ENCODE measurements around the gene SLC6A6.
A peak's percentile ranks its signal among the peaks of the same experiment; 100 is the strongest.

Gene SLC6A6

DNA sequence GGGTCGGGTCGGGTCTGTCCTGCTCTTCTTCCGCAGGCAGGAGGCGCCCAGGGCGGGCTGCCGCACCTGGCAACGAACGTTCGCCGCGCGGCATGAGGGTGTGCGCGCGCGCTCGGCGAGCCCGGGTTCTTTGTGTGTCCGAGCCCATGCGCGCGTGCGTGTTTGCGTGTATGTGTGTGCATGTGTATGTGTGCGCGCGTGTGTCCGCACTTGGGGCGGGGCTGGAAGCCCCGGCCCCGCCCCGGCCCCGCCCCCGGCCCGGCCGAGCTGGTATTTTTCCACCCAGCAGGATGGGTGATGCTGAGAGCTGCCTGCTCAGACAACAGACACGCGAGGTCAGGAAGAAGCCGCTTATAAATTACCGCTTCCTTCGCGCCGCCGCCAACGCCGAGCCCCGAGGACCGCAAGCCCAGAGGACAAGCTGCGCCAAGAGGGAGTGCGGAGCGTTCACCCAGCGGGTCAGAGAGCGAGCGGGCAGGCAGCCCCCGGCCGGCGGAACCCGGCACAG, at the start of gene SLC6A6:
SLC6A6 (plus strand) TSS at position 303 of the 508 bp plus-strand sequence. CDS start 41,029 bp downstream, outside the sequence.
- H3K9me3 ChIP-seq (ENCODE audit: low read length) = no peaks in the 10 kb centered on the region
- no peaks in the 10 kb centered on the region for H3K27me3 ChIP-seq (ENCODE audit: control insufficient read depth in 1 of 2, insufficient read depth in 2 of 2, low read length in 2 of 2)
- peaks cover 39% of the 10 kb centered on the region for H3K4me1 ChIP-seq (ENCODE audit: insufficient read depth, low read length)
- peak within 1 kb of the TSS; percentile 79 for H3K27ac ChIP-seq (ENCODE audit: low read depth, low read length)
- peak within 1 kb of the TSS; percentile 54 to 66 for H3K4me3 ChIP-seq (ENCODE audit: low read depth in 1 of 2, low read length in 2 of 2)
- H3K36me3 ChIP-seq (ENCODE audit: insufficient read depth, low read length) = no peaks in the 10 kb centered on the region
- no peak within 1 kb of the TSS for H3K9ac ChIP-seq (ENCODE audit: low read length)

DNA sequence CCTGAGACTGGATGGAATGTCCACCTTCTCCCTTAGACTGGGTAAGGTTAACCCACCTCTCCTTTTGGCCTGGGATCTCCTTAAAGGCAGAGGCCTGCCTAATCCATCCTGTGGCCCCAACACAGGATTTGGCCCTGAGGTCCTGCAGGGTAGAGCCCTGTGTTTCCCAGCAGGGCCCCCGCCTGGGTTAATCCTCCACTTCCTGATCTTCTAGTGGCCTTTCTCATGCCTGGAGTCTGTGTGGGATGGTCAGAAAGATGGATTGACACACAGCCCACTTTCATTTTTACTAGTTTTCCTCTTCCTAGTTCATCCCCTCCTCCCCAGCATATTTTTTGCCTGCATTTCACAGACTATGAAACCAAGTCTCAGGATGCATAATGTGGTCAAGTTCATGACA, 48.9 kb upstream of the SLC6A6 start:
- Histone ChIP-seq H3K4me1 (ENCODE audit: insufficient read depth, low read length) (peaks cover 7% of the 10 kb centered on the region), H3K27me3 (ENCODE audit: control insufficient read depth in 1 of 2, insufficient read depth in 2 of 2, low read length in 2 of 2) (no peaks in the 10 kb centered on the region), H3K9me3 (ENCODE audit: low read length) (no peaks in the 10 kb centered on the region), H3K36me3 (ENCODE audit: insufficient read depth, low read length) (no peaks in the 10 kb centered on the region), H3K27ac (ENCODE audit: low read depth, low read length) (no peak overlapping the region), H3K9ac (ENCODE audit: low read length) (no peak overlapping the region), H3K4me3 (ENCODE audit: low read depth in 1 of 2, low read length in 2 of 2) (no peak overlapping the region)

DNA sequence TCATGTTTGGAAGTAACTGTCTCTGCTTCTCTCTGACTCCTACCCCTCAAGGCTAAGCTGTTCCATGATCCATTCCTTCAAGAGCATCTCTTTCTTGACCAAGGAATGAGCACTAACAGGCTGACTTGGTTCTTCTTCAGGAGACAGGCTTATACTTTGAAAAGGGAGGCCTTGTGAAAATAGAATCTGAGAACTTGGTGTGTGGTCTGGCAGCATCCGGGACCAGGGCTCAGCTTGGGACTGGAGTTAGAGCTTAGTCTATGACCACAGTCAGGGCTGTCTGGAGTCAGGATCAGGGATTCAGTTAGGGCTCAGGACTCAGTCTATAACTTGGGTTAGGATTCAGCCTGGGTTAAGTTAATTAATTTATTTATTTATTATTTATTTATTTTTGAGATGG, 44.9 kb upstream of the SLC6A6 start:
- no peak overlapping the region for H3K27ac ChIP-seq (ENCODE audit: low read depth, low read length)
- H3K9ac ChIP-seq (ENCODE audit: low read length) = no peak overlapping the region
- H3K27me3 ChIP-seq (ENCODE audit: control insufficient read depth in 1 of 2, insufficient read depth in 2 of 2, low read length in 2 of 2) = no peaks in the 10 kb centered on the region
- H3K9me3 ChIP-seq (ENCODE audit: low read length) = no peaks in the 10 kb centered on the region
- no peaks in the 10 kb centered on the region for H3K36me3 ChIP-seq (ENCODE audit: insufficient read depth, low read length)
- peaks cover 14% of the 10 kb centered on the region for H3K4me1 ChIP-seq (ENCODE audit: insufficient read depth, low read length)
- no peak overlapping the region for H3K4me3 ChIP-seq (ENCODE audit: low read depth in 1 of 2, low read length in 2 of 2)

DNA sequence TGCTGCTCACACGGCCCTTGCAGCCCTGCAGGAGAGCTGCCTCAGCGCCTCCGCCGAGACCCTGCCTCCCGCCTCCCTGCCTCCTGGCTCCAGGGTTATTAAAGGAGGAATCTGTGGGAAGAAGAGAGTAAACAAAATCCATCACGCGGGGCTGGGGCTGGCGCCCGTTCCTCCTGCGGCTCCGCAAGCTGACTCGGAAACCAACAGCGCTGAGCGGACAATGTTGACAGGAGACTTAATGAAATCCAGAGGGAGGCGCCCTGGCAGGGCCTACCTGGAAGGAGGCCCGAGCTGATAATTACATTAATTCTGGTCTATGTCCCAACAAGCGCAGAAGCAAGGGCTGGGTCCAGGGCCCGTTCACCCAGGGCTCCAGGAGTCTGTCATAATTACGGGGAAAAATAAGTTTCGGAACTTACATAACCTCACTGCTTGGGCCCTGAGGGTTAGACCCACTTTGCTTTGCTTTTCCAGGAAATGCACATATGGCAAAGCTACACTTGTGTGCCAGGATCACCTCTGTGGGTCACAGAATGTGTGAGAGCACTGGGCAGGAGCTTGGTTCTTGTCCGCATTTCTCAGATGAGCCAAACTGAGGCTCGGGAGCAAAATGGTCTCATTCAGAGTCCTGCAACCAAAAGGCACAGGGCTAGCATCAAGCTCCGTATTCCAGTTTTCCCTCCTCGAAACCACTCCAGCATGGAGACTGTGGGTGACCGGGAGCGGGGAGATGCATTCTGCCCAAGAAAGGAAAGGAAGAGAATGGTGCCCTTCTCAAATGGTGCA, 43.8 kb upstream of the SLC6A6 start:
- peak overlapping the region in 1 of 2 donors; percentile 25 for H3K4me3 ChIP-seq (ENCODE audit: low read depth in 1 of 2, low read length in 2 of 2)
- H3K36me3 ChIP-seq (ENCODE audit: insufficient read depth, low read length) = no peaks in the 10 kb centered on the region
- peak overlapping the region; percentile 49 for H3K27ac ChIP-seq (ENCODE audit: low read depth, low read length)
- H3K9ac ChIP-seq (ENCODE audit: low read length) = no peak overlapping the region
- H3K4me1 ChIP-seq (ENCODE audit: insufficient read depth, low read length) = peaks cover 14% of the 10 kb centered on the region
- no peaks in the 10 kb centered on the region for H3K27me3 ChIP-seq (ENCODE audit: control insufficient read depth in 1 of 2, insufficient read depth in 2 of 2, low read length in 2 of 2)
- no peaks in the 10 kb centered on the region for H3K9me3 ChIP-seq (ENCODE audit: low read length)

DNA sequence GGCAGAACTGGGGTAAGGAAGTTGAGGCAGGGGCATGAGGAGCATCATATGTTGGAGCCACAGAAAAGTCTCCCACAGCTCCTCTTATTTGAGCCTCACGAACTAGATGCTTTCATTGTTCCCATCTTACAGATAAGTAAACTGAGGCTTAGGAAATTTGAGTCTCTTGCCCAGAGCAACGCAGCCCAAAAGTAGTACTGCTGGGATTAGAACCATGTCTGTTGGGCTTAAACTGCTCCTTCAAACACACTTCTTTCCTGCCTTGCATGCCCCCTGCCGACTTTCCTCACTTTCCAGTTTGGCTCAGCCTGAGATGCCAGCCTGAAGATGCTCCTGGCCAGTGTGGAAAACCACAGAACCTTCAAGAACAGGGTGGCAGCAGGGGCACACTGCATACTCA, 43.1 kb upstream of the SLC6A6 start:
- H3K9me3 ChIP-seq (ENCODE audit: low read length) = no peaks in the 10 kb centered on the region
- H3K27me3 ChIP-seq (ENCODE audit: control insufficient read depth in 1 of 2, insufficient read depth in 2 of 2, low read length in 2 of 2) = no peaks in the 10 kb centered on the region
- H3K9ac ChIP-seq (ENCODE audit: low read length) = no peak overlapping the region
- H3K36me3 ChIP-seq (ENCODE audit: insufficient read depth, low read length) = no peaks in the 10 kb centered on the region
- peaks cover 14% of the 10 kb centered on the region for H3K4me1 ChIP-seq (ENCODE audit: insufficient read depth, low read length)
- no peak overlapping the region for H3K4me3 ChIP-seq (ENCODE audit: low read depth in 1 of 2, low read length in 2 of 2)
- H3K27ac ChIP-seq (ENCODE audit: low read depth, low read length) = no peak overlapping the region

DNA sequence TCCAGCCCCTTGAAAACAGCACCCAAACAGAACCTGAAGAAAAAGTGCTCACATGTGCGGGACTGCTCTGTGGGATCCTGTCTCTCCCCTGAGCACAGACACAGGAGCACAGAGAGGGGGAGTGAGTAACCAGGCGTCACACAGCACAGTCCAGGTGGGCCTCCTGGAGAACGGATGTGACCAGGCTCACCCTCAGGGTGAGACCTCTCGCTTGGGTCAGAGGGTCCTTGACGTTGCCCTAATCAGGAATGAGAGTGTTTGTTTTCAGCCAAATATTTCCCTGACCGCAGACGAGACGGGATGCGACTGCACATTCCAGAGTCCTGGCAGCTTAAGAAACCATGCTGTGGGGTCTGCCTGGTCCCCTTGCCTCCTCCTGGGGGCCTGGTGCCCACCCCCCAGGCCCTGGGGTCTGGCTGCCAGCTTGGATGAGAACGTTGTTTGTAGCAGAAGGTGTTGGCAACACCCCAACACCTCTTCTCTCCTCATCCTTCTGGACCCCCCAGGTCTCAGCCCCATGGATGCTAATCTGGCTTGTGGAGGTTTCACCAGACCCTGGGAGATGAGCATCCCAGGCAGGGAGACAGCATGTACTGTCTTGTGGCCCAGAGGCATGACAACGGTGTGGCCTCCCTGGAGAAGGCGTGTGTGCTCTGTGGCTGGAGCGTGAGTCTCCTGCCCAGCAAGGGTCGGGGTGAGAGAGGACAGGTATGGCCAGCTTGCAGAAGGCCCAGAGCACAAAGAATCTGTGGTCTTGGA, 42.1 kb upstream of the SLC6A6 start:
- Histone ChIP-seq H3K9ac (ENCODE audit: low read length) (no peak overlapping the region), H3K4me3 (ENCODE audit: low read depth in 1 of 2, low read length in 2 of 2) (no peak overlapping the region), H3K9me3 (ENCODE audit: low read length) (no peaks in the 10 kb centered on the region), H3K27ac (ENCODE audit: low read depth, low read length) (no peak overlapping the region), H3K27me3 (ENCODE audit: control insufficient read depth in 1 of 2, insufficient read depth in 2 of 2, low read length in 2 of 2) (no peaks in the 10 kb centered on the region), H3K36me3 (ENCODE audit: insufficient read depth, low read length) (no peaks in the 10 kb centered on the region), H3K4me1 (ENCODE audit: insufficient read depth, low read length) (peaks cover 14% of the 10 kb centered on the region)

DNA sequence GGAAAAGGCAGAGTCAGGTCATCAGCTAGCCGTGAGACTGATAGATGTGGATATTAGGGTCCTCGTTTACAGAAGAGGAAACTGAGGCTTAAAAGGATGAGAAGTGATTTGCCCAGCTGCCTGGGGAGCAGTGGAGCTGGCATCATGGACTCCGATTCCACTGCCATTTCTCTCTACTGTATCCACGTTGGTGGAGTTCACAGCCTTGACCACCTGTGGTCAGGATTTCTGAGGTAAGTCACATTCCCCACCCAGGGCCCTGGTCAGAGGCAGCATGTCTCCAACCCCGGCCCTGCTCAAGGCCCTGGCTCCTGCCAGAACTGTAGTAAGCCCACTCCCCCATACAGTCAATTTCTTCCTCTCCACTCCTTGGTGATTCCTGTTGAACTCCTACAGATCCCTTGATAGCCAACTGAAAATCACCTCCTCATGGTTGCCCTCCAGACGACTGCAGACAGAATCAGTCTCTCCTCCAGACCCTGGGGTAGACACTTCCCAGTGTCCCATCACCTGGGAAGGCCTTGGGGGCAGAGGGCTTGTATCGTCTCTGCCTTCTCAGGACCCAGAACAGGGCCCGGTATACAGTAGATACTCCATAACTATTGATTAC, 41.2 kb upstream of the SLC6A6 start:
- Histone ChIP-seq H3K9me3 (ENCODE audit: low read length) (no peaks in the 10 kb centered on the region), H3K36me3 (ENCODE audit: insufficient read depth, low read length) (no peaks in the 10 kb centered on the region)

DNA sequence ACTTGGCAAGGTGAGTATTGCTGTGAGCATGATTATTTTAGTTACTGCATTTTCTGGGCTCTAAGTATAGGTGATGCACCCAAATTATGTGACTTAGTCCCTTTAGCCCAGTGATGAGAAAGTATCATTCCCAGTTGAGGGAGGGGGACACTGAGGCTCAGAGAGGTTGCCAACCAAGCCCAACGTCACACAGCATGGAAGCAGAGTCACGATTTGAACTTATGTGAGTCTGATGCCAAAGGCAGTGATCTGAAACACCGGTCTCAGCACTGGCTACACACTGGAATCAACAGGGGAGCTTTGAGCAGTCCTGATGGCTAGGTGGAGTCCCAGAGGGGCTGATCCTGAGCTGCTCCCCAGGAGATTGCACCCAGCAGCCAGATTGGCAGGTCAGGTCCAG, 39.5 kb upstream of the SLC6A6 start:
- Histone ChIP-seq H3K27ac (ENCODE audit: low read depth, low read length) (no peak overlapping the region), H3K9ac (ENCODE audit: low read length) (no peak overlapping the region), H3K36me3 (ENCODE audit: insufficient read depth, low read length) (no peaks in the 10 kb centered on the region), H3K4me1 (ENCODE audit: insufficient read depth, low read length) (peaks cover 13% of the 10 kb centered on the region), H3K9me3 (ENCODE audit: low read length) (no peaks in the 10 kb centered on the region), H3K4me3 (ENCODE audit: low read depth in 1 of 2, low read length in 2 of 2) (no peak overlapping the region), H3K27me3 (ENCODE audit: control insufficient read depth in 1 of 2, insufficient read depth in 2 of 2, low read length in 2 of 2) (no peaks in the 10 kb centered on the region)

More for the DNA sequence above, 41.2 kb upstream of the SLC6A6 start:
- Histone ChIP-seq H3K4me1 (ENCODE audit: insufficient read depth, low read length) (peaks cover 14% of the 10 kb centered on the region), H3K27ac (ENCODE audit: low read depth, low read length) (no peak overlapping the region), H3K9ac (ENCODE audit: low read length) (no peak overlapping the region), H3K27me3 (ENCODE audit: control insufficient read depth in 1 of 2, insufficient read depth in 2 of 2, low read length in 2 of 2) (no peaks in the 10 kb centered on the region), H3K4me3 (ENCODE audit: low read depth in 1 of 2, low read length in 2 of 2) (no peak overlapping the region)

DNA sequence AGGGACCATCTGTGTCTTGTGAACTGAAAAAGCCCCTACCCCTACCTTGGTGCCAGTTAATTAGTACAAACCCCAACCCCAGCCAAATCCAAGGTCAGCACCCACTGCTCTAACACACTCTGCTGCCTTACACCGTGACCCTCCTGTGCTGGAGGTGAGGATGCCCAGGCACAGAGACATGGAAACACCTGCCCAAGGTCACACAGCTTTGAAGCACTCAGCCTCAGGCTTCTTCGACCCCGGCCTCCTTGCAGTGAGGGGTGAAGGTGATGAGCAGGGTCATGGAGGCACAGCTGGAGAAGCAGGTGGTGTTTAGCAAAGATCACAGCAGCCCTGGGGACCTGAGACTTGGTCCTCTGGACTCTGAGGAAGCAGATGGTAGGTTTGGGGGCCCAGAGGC, 39.0 kb upstream of the SLC6A6 start:
- no peaks in the 10 kb centered on the region for H3K9me3 ChIP-seq (ENCODE audit: low read length)
- H3K36me3 ChIP-seq (ENCODE audit: insufficient read depth, low read length) = no peaks in the 10 kb centered on the region
- H3K27me3 ChIP-seq (ENCODE audit: control insufficient read depth in 1 of 2, insufficient read depth in 2 of 2, low read length in 2 of 2) = no peaks in the 10 kb centered on the region
- H3K9ac ChIP-seq (ENCODE audit: low read length) = no peak overlapping the region
- no peak overlapping the region for H3K4me3 ChIP-seq (ENCODE audit: low read depth in 1 of 2, low read length in 2 of 2)
- H3K4me1 ChIP-seq (ENCODE audit: insufficient read depth, low read length) = peaks cover 8% of the 10 kb centered on the region
- no peak overlapping the region for H3K27ac ChIP-seq (ENCODE audit: low read depth, low read length)

DNA sequence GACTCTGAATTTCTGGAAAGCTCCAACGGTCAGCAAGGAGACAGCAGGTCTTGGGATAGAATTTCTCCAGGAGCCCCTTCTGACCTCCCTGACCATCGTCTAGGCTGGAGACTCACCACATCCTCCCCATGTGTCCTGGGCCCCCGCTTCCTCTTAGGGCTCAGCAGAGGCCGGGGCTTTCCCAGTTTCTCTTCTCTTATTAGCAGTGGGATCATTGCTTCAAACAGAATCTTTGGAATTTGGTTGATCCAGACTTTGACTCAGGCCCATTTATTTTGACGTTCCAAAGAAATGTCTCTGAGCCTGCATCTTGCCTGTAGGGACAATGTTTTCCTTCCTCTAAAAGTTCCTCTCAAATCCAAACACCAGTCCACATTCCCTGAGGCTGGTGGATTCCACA, 38.4 kb upstream of the SLC6A6 start:
- Histone ChIP-seq H3K27ac (ENCODE audit: low read depth, low read length) (no peak overlapping the region), H3K27me3 (ENCODE audit: control insufficient read depth in 1 of 2, insufficient read depth in 2 of 2, low read length in 2 of 2) (no peaks in the 10 kb centered on the region), H3K9me3 (ENCODE audit: low read length) (no peaks in the 10 kb centered on the region), H3K36me3 (ENCODE audit: insufficient read depth, low read length) (no peaks in the 10 kb centered on the region), H3K4me1 (ENCODE audit: insufficient read depth, low read length) (peaks cover 2% of the 10 kb centered on the region), H3K9ac (ENCODE audit: low read length) (no peak overlapping the region), H3K4me3 (ENCODE audit: low read depth in 1 of 2, low read length in 2 of 2) (no peak overlapping the region)

DNA sequence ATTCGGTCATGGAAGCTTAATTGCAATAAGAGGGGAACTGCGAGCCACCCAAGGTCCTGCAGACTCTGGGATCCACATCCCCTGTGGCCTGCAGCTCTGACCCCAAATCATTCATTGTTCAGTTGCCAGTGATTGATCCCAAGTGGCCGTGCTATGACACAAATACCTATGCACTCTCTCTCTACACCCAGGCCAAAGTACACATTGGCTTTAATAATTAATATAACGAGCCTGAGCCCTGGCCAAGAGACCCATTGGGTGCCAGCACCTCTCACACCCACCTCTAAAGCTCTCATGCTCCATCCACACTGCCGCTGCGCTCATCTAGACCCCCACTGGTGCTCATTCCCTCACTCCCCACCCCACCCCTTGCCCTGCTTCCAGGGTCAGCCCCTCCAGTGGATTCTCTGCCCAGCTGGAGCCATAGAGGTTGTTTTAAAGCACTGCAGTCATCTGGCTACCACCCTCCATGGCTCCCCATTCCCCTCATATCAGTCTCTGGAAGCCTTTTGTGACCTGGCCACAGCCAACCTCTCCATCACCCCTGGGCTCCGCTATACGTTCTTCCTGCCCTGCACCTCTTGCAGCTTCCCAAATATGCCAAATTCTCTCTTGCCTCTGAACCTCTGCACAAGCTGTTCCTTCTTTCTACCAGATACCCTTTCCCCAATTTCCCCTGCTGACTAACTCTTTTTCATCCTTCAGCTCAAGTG, 37.7 kb upstream of the SLC6A6 start:
- Histone ChIP-seq H3K9ac (ENCODE audit: low read length) (no peak overlapping the region), H3K27me3 (ENCODE audit: control insufficient read depth in 1 of 2, insufficient read depth in 2 of 2, low read length in 2 of 2) (no peaks in the 10 kb centered on the region), H3K27ac (ENCODE audit: low read depth, low read length) (no peak overlapping the region), H3K36me3 (ENCODE audit: insufficient read depth, low read length) (no peaks in the 10 kb centered on the region), H3K4me3 (ENCODE audit: low read depth in 1 of 2, low read length in 2 of 2) (no peak overlapping the region), H3K4me1 (ENCODE audit: insufficient read depth, low read length) (no peaks in the 10 kb centered on the region), H3K9me3 (ENCODE audit: low read length) (no peaks in the 10 kb centered on the region)

Measured in muscle layer of colon (tissue), 2 donors.